NCI-H82 treated with DMSO at 0.1 percent for 48 hours (cell line): ENCODE results near the gene MYOZ3.

Experiments used
- DNase-seq: peaks from one replicate; lab custom pipeline; 2025; ENCODE audit not compliant: unreplicated experiment; lab: John Stamatoyannopoulos, UW

Gene MYOZ3

GRCh38 chr5:150641824-150642566, 19.1 kb upstream of the MYOZ3 start:
- DNase-seq = no peak

GRCh38 chr5:150642567-150642927, 18.5 kb upstream of the MYOZ3 start:
- no peak for DNase-seq

DNA sequence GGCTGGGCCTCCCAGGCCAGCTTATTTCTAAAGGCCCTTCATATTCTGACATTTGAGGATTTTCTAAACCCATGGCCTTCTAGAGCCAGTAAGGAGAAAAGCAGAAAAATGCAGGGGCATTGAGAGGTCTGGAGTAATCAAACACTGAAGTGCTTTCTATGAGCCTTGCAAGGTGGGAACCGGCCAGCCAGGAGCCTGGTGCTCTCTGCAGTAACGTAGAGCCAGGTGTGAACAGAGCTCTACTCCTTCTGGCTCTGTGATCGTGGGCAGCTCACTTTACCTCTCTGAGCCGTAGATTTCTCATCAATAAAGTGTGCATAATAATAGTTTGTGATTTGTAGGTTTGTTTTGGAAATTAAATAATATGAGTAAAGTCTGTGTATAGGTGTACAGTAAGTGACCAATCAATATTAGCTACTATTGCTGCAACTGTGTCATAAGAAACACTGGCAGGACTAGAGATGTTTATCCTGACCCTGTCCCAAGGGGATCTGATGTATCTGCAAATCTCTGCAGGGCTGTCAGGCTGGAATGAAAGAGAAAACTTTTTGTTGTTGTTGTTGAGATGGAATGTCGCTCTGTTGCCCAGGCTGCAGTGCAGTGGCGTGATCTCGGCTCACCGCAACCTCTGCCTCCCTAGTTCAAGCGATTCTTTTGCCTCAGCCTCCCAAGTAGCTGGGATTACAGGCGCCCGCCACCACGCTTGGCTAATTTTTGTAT, 17.9 kb upstream of the MYOZ3 start:
- DNase-seq = no peak

DNA sequence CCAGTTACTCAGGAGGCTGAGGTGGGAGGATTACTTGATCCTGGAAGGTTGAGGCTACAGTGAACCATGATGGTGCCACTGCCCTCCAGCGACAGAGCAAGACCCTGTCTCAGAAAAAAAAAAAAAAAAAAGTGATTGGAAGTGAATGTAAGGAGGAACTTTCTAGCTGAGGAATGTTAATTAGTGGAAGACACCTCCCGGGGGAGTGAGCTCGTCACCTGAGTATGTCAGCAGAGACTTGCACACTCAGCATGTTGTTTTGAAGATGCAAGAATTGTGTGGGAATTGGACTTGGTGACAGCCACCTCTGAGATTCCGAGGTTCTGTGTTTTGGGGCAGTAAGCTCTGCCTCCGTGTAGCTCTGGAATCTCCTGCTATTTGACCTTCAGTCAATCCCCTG, 17.0 kb upstream of the MYOZ3 start:
- no peak for DNase-seq

DNA sequence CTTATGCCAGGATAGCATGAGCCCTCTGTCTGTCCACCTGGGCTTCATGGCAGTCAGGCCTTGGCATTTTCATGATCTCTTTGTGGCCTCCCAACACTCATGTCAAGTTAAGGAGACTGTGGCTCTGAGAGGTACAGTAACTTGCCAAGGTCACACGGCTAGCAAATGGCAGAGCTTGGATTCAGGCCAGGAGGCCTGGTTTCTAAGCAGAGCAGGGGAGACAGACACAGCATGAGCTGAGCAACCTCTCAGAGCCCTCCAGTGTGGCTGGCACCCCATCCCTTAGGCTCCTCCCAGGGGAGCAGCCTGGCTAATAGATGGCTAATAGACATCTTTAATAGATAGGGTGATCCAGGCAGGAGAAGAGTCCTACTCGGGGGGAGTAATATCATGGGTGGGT, 16.5 kb upstream of the MYOZ3 start:
- DNase-seq = no peak

DNA sequence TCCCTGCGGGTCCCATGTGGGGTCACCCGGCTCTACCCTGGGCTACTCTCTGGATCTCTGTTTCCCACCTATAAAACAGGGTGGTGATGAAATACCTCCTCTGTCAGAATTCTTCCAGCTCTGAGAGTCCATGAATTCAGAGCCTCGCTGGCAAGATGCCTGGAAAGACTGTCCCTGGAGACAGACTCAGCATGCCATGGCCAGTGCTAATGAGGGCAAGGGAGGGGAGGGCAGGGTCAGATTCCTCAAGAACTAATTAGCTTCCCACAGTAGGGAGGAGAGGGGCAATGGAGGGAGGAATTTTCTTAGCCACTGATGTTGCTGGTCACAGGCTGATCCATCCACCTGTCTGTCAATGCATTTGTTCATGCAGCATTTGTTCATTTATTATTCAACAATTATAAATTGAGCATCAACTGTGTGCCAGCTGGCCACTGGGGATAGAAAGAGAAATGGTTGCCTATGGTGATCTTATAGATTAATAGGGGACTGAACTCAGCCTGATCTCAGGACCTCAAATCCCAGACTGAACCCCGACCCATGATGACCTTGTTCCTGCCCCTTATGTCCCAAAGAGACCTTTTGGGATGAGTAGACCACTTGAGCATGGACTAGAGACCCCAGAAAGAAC, 15.9 kb upstream of the MYOZ3 start:
- no peak for DNase-seq

DNA sequence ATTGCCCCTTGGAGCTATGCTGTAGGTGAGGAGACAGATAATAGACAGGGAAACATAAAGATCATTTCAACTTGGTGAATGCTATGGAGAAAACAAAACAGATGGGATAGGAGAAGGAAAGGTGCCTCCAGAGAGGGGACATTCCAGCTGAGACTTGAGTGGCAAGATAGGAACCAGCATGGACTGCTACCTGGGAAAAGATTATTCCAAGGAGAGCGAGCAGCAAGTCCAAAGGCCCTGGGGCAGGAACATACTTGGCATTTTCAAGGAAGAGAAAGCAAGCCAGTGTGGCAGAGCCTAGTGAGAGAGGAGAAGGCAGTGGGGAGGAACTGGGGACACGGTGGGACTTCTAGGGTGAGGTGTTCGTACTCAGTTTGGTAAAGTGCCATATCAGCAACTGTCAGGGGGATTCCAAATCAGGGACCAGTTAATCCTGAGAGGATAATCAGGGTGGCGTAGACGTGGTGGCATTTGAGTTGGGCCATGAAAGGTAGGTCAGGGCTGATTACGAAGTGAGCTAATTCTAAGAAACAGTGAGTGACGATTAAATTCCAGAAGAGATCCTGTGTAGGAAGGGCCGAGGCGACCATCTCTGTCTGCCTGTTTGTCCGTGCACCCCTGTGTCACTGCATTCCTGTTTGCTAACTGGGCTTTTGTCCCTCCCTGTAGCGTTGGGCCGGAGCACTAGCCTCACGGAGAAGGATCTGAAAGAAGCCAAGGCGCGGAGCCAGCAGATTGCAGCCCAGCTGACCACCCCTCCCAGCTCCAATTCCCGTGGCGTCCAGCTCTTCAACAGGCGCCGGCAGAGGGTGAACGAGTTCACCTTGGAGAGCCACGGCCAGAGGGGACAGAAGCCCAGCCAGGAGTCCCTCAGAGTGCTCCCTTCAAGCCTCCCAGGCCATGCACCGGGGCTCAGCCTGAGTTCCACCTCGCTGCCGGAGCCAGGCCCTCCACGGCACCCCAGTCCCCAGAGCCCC, 13.5 kb upstream of the MYOZ3 start:
- DNase-seq = no peak

DNA sequence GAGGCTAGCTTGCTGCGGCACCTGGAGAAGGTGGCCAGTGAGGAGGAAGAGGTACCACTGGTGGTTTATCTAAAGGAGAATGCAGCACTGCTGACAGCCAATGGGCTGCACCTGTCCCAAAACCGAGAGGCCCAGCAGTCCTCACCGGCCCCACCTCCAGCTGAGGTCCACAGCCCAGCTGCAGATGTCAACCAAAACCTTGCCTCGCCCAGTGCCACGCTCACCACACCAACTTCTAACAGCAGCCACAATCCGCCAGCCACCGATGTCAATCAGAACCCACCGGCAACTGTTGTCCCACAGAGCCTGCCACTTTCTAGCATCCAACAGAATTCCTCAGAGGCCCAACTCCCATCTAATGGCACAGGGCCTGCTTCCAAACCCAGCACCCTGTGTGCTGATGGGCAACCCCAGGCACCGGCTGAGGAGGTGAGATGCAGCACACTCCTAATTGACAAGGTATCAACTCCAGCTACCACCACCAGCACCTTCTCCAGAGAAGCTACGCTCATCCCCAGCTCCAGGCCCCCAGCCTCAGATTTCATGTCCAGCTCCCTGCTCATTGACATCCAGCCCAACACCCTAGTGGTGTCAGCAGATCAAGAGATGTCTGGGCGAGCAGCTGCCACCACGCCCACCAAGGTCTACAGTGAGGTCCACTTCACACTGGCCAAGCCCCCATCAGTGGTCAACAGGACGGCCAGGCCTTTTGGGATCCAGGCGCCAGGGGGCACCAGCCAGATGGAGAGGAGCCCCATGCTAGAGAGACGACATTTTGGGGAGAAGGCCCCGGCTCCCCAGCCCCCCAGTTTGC, 12.6 kb upstream of the MYOZ3 start:
- no peak for DNase-seq

DNA sequence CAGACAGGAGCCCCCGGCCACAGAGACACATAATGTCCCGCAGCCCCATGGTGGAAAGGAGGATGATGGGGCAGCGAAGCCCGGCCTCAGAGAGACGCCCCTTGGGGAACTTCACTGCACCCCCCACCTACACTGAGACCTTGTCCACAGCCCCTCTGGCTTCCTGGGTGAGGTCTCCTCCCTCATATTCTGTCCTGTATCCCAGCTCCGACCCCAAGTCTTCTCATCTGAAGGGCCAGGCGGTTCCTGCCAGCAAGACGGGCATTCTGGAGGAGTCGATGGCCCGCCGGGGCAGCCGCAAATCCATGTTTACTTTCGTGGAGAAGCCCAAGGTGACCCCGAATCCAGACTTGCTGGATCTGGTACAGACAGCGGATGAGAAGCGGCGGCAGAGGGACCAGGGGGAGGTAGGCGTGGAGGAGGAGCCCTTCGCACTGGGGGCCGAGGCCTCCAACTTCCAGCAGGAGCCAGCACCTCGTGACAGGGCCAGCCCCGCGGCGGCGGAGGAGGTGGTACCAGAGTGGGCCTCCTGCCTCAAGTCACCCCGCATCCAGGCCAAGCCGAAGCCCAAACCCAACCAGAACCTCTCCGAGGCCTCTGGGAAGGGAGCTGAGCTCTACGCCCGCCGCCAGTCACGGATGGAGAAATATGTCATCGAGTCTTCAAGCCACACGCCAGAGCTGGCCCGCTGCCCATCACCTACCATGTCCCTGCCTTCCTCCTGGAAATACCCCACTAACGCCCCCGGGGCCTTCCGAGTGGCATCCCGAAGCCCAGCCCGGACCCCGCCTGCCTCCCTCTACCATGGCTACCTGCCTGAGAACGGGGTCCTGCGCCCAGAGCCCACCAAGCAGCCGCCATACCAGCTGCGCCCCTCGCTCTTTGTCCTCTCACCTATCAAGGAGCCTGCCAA, 11.7 kb upstream of the MYOZ3 start:
- no peak for DNase-seq

- DNase-seq = no peak
Observed at GRCh38 chr5:150650021-150651006, 10.7 kb upstream of the MYOZ3 start.

GRCh38 chr5:150651382-150651781, 9.7 kb upstream of the MYOZ3 start:
- DNase-seq = no peak

- no peak for DNase-seq
Observed at GRCh38 chr5:150651924-150652671, 9.0 kb upstream of the MYOZ3 start.

DNA sequence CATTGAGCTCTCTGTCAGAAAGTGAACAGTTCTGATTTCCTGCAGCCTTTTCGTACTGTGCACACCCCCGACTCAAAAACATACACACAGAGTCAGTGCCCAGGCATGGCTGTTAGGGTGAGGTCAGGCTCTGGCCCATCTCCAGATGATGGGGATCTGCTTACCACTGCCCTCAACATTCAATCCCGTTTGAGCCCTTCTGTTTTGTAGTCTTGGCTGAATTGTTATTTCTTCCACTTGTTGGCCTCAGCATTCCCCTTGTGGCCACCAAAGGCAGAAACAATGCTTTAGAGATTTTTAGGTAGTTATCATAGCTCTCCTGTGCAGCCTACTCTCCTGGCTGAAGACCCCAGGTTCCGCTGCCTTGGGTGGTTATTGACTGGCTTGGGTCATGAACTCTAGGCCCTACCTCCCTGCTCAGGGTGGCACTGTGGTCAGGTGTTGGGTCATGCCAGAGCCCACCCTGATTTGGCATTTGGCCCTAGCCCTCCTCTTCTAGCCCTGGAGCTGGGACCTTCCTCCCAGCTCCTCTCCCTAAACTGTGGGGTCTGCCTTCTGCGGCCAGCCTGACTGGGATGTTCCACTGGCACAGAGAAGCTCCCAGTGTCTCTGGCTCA, 7.8 kb upstream of the MYOZ3 start:
- no peak for DNase-seq

DNA sequence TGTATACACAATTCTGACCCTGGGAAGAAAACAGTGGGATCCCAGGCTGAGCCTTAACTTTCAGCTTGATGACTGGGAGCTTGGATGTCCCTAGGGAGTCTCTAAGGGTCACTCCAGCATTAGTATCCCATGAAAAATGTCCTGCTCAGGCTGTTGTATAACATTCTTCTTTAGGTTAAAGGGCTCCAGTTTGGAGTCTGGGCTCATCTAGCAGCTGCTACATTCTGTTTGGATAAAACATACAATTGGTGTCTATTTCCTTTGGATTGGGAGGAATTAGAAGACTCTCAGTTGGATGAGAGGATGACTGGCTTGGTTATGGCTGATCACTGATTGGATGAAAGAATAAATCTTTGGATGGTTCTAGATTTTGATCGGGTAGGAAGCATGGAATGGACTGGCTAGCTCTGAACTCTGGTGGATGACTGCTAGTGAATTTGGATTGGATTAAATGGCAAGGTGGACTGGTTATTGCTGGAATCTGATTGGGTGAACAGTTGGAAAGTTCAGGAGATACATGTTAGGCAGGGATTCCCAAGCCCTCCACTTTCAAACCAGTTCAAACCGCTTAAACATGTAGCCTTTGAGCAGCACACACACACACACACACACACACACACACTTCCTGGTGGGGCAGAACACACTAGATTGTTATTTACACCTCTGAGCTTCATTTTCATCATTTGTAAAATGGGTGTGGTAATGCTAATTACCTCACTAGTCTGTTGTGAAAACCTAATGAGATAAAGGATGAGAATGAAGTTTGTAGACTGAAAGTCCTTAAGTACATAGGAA, 7.1 kb upstream of the MYOZ3 start:
- DNase-seq = no peak

GRCh38 chr5:150655221-150655620, 5.8 kb upstream of the MYOZ3 start:
- no peak for DNase-seq
